Limb (tissue), 2 donors: Measurements from ENCODE around the gene ERBB4.

ENCODE experiments used
- DNase-seq, 2 donors: peaks; one replicate each; pipeline ENCODE4 v3.0.0-alpha.2; 2016; ENCODE audit errors: extremely low spot score in 2 of 2

ERBB4 gene

DNA sequence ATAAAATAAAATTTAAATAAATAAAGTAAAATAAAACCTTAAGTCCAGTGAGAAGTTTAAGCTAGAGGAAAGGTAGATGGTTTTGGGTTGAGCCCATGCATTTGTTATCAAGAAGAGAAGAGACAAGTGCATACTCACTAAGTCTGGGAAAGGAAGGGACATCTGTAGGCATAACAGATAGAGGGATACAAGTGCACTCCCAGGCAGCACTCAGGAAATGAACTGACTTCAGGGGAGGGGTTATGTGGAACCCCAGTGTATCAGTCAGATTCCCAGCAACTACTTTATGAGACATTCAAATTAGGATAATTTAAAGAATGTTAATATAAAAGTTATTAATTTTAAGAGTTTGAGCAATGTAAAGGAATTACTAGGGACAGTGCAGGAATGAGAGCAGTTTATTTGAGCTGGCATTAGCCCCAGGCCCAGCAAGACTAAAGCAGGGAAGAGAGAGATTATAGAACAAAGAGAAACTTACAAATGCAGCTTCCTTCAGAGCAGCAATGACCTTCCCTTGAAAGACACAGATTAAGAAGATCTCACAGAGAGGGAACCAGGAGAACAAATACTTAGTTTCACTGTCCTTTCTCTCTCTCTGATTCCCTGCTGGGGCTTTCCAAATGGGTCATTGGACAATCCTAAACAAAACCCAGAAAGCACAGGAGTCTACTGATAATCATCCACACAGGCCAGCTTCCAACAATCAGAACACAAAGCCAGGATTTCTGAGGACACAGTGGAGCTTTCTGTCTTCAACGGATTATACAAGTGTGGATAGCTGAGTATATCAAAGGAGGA lies 109.7 kb downstream of the ERBB4 start:
- DNase-seq, result no peak

DNA sequence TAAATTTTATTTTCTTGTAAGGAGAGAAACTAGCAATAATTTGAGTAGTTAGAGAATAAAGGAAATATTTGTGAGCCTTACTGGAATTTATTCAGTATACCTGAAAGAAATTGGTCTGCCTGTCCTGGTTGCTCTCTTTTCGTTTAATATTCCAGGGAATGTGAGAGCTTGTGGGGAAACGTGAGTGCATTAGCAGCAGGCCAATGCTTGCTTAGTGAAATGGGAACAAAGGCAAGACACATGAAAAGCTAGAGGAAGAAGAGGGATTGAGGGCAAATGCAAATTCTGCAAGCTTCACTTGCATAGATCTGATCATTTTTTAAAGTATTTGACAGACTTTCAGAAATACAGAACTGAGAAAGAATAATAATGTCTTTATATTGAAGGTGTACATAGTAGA lies 111.0 kb downstream of the ERBB4 start:
- DNase-seq, result no peak

DNA sequence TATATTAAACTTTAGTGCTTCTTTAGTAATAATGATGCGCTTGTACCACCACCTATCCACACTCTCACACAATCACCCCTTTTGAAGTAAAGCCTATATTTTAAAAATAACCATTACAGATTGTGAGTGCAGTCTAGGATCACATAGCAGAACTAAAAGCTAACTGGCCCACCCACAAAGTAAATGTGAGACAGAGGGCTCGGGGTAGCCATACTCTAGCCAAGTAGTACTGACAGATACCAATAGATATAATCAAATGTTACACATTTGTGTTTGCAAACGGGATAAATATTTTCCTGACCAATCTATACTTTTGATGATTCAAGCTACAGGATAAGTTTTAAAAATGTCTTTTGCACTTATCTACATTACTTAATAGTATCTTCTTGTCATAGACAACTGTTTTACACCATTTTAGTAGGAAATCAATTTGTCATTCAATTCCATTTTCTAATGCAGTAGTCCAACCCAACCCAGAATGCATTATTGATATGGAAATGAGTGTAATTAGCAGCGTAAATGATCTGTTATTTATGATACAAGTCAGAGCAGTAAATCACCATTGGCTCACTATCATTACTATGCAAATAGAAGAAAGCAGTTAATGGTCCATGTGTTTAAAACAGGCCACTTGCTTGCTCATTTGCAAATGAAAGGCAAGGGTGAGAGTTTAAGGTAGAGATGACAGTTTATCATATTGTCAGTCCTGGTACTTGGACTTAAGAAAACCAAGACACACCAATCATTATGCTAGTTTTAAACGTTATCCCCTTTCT lies 111.8 kb downstream of the ERBB4 start:
- no peak for DNase-seq

DNA sequence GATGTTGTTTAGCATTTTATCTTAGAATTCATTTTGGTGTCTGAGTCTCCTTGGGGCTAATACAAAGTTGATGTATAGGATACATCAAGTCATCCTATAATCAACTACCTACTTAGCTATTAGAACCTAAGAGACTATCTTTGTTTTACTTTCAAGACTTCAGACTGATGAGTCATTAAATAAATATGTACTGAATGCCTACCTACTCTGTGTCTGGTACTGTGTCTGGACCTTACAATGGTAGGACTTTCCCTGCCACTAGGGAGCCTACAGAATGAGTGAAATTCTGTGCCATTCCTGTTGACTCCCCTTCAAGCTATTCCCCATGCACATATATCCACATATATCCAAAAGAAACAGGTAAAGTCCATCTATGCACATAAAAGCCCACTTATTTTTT lies 114.5 kb downstream of the ERBB4 start:
- no peak for DNase-seq

DNA sequence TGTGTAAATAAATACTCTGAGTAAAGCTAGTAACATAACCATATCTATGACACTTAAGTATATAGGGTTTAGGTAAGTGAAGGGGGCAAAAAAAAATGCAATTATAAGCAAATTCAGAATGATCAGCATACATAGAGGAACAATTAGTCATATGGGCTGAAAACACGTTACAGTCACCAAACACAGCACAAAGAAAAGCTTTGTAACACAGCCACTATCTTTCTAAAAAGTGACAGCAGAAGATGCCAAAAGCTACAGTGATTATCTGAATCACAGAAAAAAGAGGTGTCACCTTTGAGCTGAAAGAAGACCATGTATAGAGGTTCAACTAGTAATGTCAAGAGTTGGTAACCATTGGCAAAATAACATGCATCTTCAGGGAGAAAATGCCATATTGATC lies 115.5 kb downstream of the ERBB4 start:
- DNase-seq, result no peak

DNA sequence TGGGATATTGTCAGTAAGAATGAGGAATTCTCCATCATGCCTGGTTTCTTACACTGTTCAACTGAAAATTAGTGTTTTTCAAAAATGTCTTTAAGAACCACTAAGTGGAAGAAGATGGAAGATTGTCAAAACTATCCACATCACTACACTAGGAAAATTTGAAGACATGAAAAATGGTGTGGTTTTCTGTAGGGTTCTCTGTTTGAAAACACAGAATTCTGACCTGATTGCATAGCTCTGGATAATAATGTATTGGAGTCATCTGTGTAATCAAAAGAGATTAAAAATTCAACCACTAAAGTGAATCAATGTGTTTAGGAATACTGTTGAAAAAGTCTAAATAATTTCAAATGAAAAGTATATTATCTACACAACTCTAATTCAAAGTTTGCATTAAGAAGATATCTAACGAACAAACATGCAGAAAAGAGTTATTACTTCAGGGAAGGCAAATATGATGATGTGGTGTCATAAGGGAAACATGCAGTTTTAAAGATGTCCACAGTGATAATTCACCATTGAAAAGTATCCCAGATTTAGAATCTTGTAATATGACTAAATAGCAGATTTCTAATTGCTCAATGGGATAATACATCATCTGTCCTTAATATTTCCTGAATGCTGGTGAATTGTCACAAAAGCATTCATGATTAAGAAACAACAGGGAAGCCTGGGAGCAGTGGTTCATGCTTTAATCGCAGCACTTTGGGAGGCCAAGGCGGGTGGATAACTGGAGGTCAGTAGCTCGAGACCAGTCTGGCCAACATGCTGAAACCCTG lies 116.9 kb downstream of the ERBB4 start:
- no peak for DNase-seq

DNA sequence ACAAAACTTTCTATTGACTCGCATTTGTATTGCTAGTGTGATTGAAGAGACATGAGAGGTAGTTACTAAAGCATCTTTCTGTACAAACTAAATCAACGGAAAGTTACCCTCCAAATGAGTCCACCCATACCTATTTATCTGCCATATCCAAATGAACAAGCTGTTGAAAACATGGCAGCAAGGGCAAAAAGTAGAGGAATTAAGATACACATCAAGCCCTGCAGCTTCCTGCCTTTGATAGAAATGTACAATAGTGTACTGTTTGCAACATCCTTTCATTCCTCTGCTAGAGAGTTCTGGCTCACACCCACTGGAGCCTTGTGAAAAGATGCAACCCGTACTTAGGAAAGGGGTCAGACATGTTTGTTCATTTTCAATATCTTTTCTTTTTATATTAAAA lies 122.5 kb downstream of the ERBB4 start:
- no peak for DNase-seq

DNA sequence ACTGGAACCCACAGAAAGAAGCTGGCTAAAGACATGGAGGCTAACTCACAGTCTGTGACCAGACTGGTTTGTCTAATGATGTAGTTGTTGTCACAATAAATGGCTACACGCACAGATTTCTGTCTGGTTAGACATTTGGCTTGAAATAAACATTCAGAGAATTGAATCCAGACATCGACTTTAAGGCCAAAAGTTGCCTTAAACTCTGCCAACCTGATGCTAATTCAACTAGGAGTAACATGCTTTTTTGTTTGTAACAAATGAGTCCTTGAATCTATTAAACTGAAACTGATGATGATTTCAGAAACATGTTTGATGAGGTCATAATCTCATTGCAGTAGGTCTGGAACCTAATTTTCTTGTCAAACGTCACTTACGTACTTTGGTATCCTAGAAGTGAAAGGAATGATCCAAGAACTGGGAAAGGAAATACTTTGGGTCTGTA lies 123.8 kb downstream of the ERBB4 start:
- DNase-seq, result peak in 1 of 2 donors; percentile 52

DNA sequence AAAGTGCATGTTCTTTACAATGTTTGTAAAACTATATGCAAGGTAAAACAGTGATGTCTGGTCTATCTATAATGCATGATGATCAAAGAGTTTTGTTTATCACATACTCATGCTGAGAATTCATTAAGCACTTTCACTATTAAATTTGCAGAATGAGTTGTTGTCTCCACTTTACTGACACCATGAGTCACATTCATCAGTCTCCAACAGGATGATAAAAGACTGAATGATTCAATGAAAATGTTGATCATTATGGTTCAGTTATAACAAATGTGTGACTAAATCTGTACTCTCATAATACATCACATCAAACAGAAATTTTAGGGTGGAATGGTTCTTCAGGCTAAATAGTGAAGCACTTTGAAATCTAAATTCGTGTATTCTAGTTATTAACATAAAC lies 129.0 kb downstream of the ERBB4 start:
- DNase-seq, result no peak

DNA sequence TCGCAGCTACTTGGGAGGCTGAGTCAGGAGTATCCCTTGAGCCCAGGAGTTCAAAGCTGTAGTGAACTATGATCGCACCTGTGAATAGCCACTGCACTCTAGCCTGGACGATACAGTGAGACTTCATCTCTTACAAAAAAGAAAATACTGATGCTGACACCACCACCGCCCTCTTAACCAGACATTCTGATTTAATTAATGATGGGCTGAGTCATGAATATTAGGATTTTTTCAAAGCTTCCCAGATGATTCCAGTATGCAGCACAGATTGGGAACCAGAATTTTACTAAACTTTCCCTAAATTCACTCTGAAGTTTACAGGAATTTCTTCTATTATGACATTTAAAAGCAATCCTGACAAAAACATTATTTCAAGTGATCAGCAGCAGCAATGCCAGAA lies 130.1 kb downstream of the ERBB4 start:
- no peak for DNase-seq

DNA sequence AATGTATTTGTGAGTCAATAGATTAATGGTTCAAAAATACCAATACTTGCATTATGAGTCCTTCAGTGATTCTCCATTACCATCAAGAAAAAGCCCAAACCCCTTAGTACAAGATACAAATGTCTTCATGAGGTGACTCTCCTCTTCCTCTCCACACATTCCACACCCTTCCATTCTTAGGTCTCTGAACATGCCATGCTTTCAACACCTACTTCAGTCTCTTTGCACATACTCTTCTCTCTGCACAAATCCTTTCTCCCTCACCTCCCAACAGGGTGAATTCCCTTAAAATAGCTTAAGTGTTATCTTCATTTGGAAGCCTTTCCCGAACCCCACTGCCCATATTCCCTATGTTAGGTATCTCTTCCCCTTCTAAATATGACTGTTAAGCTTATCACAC lies 131.9 kb downstream of the ERBB4 start:
- no peak for DNase-seq

DNA sequence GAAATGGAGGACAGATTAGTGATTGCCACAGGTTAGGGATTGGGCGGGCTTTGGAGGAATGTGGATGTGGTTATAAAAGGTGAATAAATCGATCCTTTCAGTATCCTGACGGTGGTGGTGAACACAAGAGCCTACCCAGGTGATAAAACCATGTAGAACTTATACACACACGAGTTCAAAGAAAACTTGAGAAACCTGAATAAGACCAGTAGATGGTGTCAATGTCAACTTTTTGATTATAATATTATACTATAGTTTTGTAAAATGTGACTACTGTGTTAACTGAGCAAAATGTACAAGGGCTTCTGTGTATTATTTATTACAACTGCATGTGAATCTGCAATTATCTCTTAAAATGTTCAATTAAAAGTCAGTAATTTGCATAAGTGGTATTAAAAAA lies 136.3 kb downstream of the ERBB4 start:
- no peak for DNase-seq

DNA sequence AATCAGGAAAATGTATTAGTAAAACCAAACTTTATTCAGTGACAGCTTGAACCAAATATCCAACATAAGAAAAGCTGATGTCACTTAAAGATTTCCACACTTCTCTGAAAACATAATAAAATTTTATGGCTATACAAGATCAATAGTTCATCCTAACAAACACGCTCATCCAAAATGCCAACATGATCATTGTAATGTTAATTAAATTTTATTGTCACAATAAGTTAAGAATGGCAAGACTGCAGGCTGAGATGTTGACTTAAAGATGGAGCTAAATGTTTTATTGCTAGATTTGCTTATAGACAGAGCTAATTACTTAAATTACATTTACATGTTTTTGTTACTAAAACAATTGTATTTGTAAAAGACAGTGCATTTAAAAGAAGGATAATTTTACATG lies 140.3 kb downstream of the ERBB4 start:
- no peak for DNase-seq

DNA sequence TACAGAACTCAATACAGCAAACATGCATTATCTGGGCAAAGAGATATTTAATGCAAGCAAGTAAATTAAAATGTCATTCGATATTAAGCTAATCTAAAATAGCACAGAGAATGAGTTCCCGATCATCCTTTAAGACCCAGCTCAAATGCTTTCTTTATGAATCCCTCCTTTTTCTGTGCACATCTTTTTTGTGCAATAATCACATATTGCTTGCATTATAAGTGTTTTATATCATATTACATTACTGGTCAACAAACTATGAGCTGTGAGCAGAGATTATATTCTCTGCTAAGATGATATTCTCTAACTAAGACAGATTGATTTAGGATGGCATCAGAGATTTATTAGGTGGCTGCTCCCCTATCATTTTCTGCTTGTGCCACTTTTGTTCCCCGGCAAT lies 146.1 kb downstream of the ERBB4 start:
- no peak for DNase-seq

DNA sequence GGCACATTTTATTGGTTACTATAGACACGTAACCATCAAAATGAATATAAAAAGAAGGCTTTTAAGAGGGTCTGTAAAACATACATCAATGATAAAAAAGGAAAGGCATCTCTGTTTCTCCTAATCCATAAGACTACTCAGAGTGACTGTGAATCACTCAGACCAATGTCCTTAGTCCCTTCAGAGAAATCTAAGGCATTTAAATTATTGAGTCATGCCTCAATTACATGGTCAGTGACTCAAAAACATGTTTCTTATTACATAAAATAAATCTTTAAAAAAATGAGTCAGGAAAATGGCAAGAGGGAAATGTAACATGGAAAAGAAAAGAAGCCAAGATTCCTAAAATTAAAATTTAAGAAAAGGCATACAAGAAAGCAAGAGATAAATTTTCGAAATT lies 146.6 kb downstream of the ERBB4 start:
- no peak for DNase-seq

DNA sequence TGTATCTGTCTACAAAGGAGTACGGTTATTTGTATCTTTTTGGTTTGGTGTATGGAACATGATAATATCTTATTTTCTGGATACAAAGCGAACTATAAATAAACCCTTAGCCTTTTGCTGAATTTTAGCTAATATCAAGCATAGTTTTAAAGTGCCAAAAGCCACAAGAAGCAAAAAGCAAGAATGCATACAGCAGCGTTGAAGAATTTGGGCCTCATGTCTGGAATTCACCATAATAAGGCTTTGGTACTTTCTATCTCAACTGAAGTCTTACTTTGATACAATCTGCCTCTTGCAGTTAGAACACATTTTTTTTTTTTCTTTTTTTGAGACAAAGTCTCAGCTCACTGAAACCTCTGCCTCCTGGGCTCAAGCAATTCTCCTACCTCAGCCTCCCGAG lies 151.5 kb downstream of the ERBB4 start:
- DNase-seq, result no peak

DNA sequence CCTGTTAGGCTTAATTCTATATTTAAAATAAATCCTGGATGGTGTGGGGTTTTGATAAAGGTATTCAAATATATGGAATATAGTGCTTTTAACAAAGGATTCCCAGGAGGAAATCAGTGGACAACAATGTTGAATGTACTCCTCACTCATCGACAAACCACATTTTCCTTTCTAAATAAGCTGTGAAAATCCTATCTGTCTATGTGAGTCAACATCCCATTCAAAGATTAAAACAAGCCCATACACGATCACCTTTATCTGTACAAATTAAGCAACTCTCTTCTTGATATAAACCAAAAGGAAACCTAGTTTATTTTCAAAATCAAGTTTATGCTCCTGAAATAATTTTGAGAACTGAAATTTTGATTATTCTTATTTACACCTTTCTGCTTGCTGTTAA lies 153.4 kb downstream of the ERBB4 start:
- no peak for DNase-seq

DNA sequence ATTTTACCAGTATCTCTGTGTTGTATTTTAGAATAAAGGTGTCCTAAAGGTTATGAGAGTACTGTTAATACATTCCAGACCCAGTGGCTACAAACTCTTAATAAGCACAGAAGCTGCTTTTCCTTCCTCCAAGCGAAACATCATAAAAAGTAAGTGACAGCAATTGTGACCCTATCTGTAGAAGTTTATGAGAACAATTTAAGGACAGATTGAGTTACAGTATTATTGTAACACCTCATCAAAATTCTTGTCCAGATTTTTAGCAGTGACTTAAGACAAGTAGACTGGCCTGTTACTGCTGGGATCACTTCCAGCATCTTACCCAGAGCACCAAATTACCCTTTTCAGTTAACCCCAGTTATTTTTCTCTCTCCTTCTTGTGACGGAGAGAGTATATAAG lies 154.6 kb downstream of the ERBB4 start:
- peak in 1 of 2 donors; percentile 20 for DNase-seq

DNA sequence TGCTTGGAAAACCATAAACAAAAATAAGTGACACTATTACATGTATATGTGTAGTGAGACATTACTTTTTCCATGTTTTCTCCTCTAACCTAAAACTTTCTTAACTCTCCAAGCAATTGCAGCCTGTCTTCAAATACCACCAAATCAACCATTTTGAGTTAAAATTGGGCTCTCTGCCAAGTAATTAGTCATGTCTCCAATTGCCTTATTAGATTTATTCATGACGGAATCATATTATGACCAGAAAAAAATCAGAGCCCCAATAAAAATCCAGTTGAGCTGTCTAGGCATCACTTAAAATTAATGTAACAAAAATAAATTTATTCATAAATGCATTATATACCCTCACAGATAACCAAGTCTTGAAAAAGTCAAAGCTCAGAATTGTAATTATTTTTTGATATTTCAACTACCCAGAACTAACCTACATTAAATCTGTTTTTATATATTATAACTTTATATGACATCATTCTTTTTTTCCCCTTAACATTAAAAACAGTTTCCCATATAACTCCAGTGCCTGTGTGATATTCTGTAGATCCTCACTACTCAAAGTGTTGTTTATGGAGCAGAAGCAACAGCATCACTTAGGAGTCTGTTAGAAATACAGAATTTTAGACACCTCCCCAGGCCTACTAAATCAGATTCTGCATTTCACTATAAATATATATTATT lies 157.0 kb downstream of the ERBB4 start:
- DNase-seq, result no peak

DNA sequence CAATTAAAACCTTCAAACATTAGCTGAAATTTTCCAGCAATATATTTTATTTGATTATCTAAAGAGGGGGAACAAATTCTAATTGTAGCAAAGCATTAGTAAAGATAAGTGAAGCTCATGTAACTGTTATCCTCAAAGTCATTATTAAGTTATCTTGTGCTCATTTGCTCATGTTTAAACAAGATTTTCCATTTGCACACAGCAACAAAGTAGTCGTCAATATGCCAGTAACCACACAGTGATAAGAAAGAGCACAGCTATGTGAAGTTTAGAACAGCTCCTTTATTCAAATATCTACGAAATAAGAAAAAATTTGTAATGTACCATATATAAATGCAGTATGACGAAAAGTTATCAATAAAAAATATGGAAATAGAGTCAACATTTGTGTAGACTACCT lies 159.5 kb downstream of the ERBB4 start:
- DNase-seq, result no peak

DNA sequence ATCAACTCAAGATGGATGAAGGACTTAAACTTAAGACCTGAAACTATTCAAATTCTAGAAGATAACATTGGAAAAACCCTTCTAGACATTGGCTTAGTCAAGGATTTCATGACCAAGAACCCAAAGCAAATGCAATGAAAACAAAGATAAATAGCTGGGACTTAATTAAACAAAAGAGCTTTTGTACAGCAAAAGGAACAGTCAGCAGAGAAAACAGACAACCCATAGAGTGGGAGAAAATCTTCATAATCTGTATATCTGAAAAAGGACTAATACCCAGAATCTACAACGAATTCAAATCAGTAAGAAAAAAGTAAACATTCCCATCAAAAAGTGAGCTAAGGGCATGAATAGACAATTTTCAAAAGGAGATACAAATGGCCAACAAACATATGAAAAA lies 171.2 kb downstream of the ERBB4 start:
- no peak for DNase-seq
